GM23338 (cell line): Measurements from ENCODE around the gene SDC1. TPM values are rescaled to one million over a fixed set of nuclear protein-coding genes. Genes with fewer than 3 reads are reported as not detected.

Experiments
- ATAC-seq: fragments of 200-7000 bp; cut with Tn5 transposase; 3 replicates; pipeline ENCODE4 v1.9.1; 2020
- DNase-seq: peaks from one replicate; pipeline ENCODE4 v3.0.0-alpha.2; 2015; ENCODE audit warnings: low spot score
- H2AFZ ChIP-seq: fragments of 200-600 bp; sonication (generic); 2 replicates; pipeline ENCODE4 v1.8.0; 2016; ENCODE audit warnings: antibody characterized with exemption, mild to moderate bottlenecking, moderate library complexity
- H3F3A ChIP-seq: fragments of 200-600 bp; sonication (generic); replicated peaks from 2 replicates; pipeline ENCODE4 v1.8.0; 2017; ENCODE audit warnings: antibody characterized with exemption, mixed run types, low read depth
- H3K27ac ChIP-seq: fragments of 200-600 bp; sonication (generic); 2 replicates; pipeline ENCODE4 v1.6.1; 2016; ENCODE audit warnings: low read depth
- H3K27me3 ChIP-seq: fragments of 200-600 bp; sonication (generic); 2 replicates; pipeline ENCODE4 v1.8.0; 2016; ENCODE audit warnings: mild to moderate bottlenecking, mixed run types, moderate library complexity; ENCODE audit not compliant: insufficient read depth
- H3K36me3 ChIP-seq: fragments of 200-600 bp; sonication (generic); 2 replicates; pipeline ENCODE4 v1.8.0; 2016; ENCODE audit warnings: mild to moderate bottlenecking; ENCODE audit not compliant: insufficient read depth
- H3K4me1 ChIP-seq: fragments of 200-600 bp; sonication (generic); 2 replicates; pipeline ENCODE4 v1.8.0; 2016; ENCODE audit warnings: mild to moderate bottlenecking, moderate library complexity; ENCODE audit not compliant: insufficient read depth
- H3K4me2 ChIP-seq: fragments of 200-600 bp; sonication (generic); 2 replicates; pipeline ENCODE4 v1.7.1; 2017; ENCODE audit warnings: mixed run types
- H3K4me3 ChIP-seq: fragments of 200-600 bp; sonication (generic); 2 replicates; pipeline ENCODE4 v1.6.1; 2016; ENCODE audit warnings: mixed run types
- H3K79me2 ChIP-seq: fragments of 200-600 bp; sonication (generic); replicated peaks from 2 replicates; pipeline ENCODE4 v1.8.0; 2017; ENCODE audit warnings: mild to moderate bottlenecking; ENCODE audit not compliant: insufficient read depth
- H3K9me2 ChIP-seq: fragments of 200-600 bp; sonication (generic); 2 replicates; pipeline ENCODE4 v1.8.0; 2017; ENCODE audit not compliant: insufficient read depth
- H4K20me1 ChIP-seq: fragments of 200-600 bp; sonication (generic); replicated peaks from 2 replicates; pipeline ENCODE4 v1.8.0; 2017; ENCODE audit warnings: mild to moderate bottlenecking; ENCODE audit not compliant: insufficient read depth
- H3K27ac Mint-ChIP-seq: 2 replicates; pipeline ENCODE4 v1.8.0; 2020; ENCODE audit warnings: inconsistent platforms, mild to moderate bottlenecking, moderate library complexity, mixed read lengths
- H3K27me3 Mint-ChIP-seq: 3 replicates; pipeline ENCODE4 v1.8.0; 2022; ENCODE audit warnings: low read depth, mild to moderate bottlenecking, moderate library complexity, mixed read lengths, inconsistent platforms; ENCODE audit not compliant: insufficient read depth, poor library complexity
- H3K36me3 Mint-ChIP-seq: 3 replicates; pipeline ENCODE4 v1.8.0; 2021; ENCODE audit warnings: low read depth, mild to moderate bottlenecking, inconsistent platforms, moderate library complexity, mixed read lengths
- H3K4me1 Mint-ChIP-seq: 3 replicates; pipeline ENCODE4 v1.8.0; 2020; ENCODE audit warnings: mild to moderate bottlenecking, inconsistent platforms, mixed read lengths
- H3K4me3 Mint-ChIP-seq: 3 replicates; pipeline ENCODE4 v1.8.0; 2021; ENCODE audit warnings: moderate library complexity, mild to moderate bottlenecking, inconsistent platforms, mixed read lengths
- H3K9me3 Mint-ChIP-seq: 3 replicates; pipeline ENCODE4 v1.8.0; 2020; ENCODE audit warnings: moderate library complexity, mild to moderate bottlenecking, inconsistent platforms, mixed read lengths
- CREB1 ChIP-seq: fragments of 250-450 bp; sonication (Bioruptor Pico); IDR thresholded peaks from 2 replicates; pipeline ENCODE4 v1.5.0; 2020; ENCODE audit warnings: low read depth, mild to moderate bottlenecking, moderate library complexity
- ETS1 ChIP-seq: IDR thresholded peaks from 2 replicates; pipeline ENCODE4 v1.6.1; 2016; ENCODE audit warnings: antibody characterized with exemption
- EZH2 ChIP-seq: fragments of 200-600 bp; sonication (generic); IDR thresholded peaks from one replicate; pipeline ENCODE4 v1.8.0; 2017; ENCODE audit warnings: antibody characterized with exemption, mild to moderate bottlenecking, low read depth; ENCODE audit not compliant: unreplicated experiment
- NANOG ChIP-seq: IDR thresholded peaks from 2 replicates; pipeline ENCODE4 v1.6.1; 2016; ENCODE audit warnings: antibody characterized with exemption, borderline replicate concordance
- POLR2AphosphoS5 ChIP-seq: IDR thresholded peaks from 2 replicates; pipeline ENCODE4 v1.6.1; 2016; ENCODE audit warnings: antibody characterized with exemption, low read depth
- STAT1 ChIP-seq: IDR thresholded peaks from one replicate; pipeline ENCODE4 v1.6.1; 2016; ENCODE audit warnings: antibody characterized with exemption; ENCODE audit not compliant: unreplicated experiment
- ZNF114 ChIP-seq: fragments of 250-450 bp; sonication (Bioruptor Pico); IDR thresholded peaks from 2 replicates; pipeline ENCODE4 v1.5.0; 2020; ENCODE audit warnings: mild to moderate bottlenecking, moderate library complexity
- polyA plus RNA-seq: library from polyadenylated mRNA; unstranded; fragments of >200 nt; fragmentation: Nextera tagmentation; extraction: Ambion mirVana; gene quantifications from 2 replicates; pipeline ENCODE4 v1.2.1, GENCODE V29; 2016
- total RNA-seq: library from RNA; depleted of rRNA; stranded (reverse); fragments of >200 nt; shearing (Covaris generic); gene quantifications from 2 replicates; pipeline ENCODE4 v1.2.3, GENCODE V29; 2014
- TF ChIP-seq, protein P1 (sequence below), 2 experiments: fragments of 200-600 bp in 1 of 2; sonication (generic) in 1 of 2; conservative IDR thresholded peaks; 2 replicates each; pipeline versions ENCODE4 v1.5.1 to v1.6.1; 2016 to 2017; ENCODE audit warnings: antibody characterized with exemption in 2 of 2, low read depth in 2 of 2, mild to moderate bottlenecking in 2 of 2, moderate library complexity in 1 of 2
- TF ChIP-seq, protein P2 (sequence below): fragments of 250-450 bp; sonication (Bioruptor Pico); IDR thresholded peaks from 2 replicates; pipeline ENCODE4 v1.5.0; 2020; ENCODE audit warnings: mild to moderate bottlenecking, moderate library complexity

SDC1 gene
- total and polyA plus RNA-seq, 2 experiments from 2014 or later = 16.6 to 43.0 TPM

GRCh38 chr2:20168727-20169696 is 55.9 kb downstream of the SDC1 start:
- no peak overlapping the region for H3K4me2 ChIP-seq
- peaks cover 13% of the 10 kb centered on the region for H3K4me1 ChIP-seq
- no peaks in the 10 kb centered on the region for H3K27me3 ChIP-seq
- H3K4me3 Mint-ChIP-seq = no peak overlapping the region
- TF ChIP-seq, protein P1, sequence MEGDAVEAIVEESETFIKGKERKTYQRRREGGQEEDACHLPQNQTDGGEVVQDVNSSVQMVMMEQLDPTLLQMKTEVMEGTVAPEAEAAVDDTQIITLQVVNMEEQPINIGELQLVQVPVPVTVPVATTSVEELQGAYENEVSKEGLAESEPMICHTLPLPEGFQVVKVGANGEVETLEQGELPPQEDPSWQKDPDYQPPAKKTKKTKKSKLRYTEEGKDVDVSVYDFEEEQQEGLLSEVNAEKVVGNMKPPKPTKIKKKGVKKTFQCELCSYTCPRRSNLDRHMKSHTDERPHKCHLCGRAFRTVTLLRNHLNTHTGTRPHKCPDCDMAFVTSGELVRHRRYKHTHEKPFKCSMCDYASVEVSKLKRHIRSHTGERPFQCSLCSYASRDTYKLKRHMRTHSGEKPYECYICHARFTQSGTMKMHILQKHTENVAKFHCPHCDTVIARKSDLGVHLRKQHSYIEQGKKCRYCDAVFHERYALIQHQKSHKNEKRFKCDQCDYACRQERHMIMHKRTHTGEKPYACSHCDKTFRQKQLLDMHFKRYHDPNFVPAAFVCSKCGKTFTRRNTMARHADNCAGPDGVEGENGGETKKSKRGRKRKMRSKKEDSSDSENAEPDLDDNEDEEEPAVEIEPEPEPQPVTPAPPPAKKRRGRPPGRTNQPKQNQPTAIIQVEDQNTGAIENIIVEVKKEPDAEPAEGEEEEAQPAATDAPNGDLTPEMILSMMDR (conservative IDR thresholded peaks at IDR 0.05; ENCODE audit: low read depth in 2 of 2) = 0 out of 4 replicates have a peak, but pooled peaks of 1 of the 2 experiments have one; percentile 13
- no peak for TF ChIP-seq ZNF114 (CRISPR knock-in tag)
- peak; percentile 23 for DNase-seq
- no peak overlapping the region for H3K4me3 ChIP-seq
- H2AFZ ChIP-seq = peak overlapping the region; percentile 88
- no peaks in the 10 kb centered on the region for H3K9me3 Mint-ChIP-seq
- H3K27ac ChIP-seq = no peak overlapping the region
- H3K9me2 ChIP-seq = 0 out of 2 replicates have a peak, but pooled peaks cover 4% of the 10 kb centered on the region
- H4K20me1 ChIP-seq = no peaks in the 10 kb centered on the region
- 0 out of 2 replicates have a peak, but pooled peaks cover 4% of the 10 kb centered on the region for H3F3A ChIP-seq
- H3K4me1 Mint-ChIP-seq = peaks cover 27% of the 10 kb centered on the region
- H3K36me3 Mint-ChIP-seq = no peaks in the 10 kb centered on the region
- no peak overlapping the region for H3K27ac Mint-ChIP-seq
- peaks cover 2% of the 10 kb centered on the region for H3K27me3 Mint-ChIP-seq
- ATAC-seq = peak; percentile 7
- H3K79me2 ChIP-seq = no peaks in the 10 kb centered on the region
- H3K36me3 ChIP-seq = no peaks in the 10 kb centered on the region

GRCh38 chr2:20168048-20168726 is 56.7 kb downstream of the SDC1 start:
- Mint-ChIP-seq H3K9me3 (no peaks in the 10 kb centered on the region), H3K27me3 (peaks cover 3% of the 10 kb centered on the region), H3K27ac (no peak overlapping the region), H3K36me3 (no peaks in the 10 kb centered on the region), H3K4me1 (peaks cover 22% of the 10 kb centered on the region), H3K4me3 (no peak overlapping the region)
- DNase-seq = no peak
- Histone ChIP-seq H3K9me2 (0 out of 2 replicates have a peak, but pooled peaks cover 4% of the 10 kb centered on the region), H3K27ac (no peak overlapping the region), H3K79me2 (no peaks in the 10 kb centered on the region), H3K4me1 (peaks cover 13% of the 10 kb centered on the region), H4K20me1 (no peaks in the 10 kb centered on the region), H2AFZ (no peak overlapping the region), H3K4me3 (no peak overlapping the region), H3K4me2 (no peak overlapping the region), H3K36me3 (no peaks in the 10 kb centered on the region), H3K27me3 (no peaks in the 10 kb centered on the region), H3F3A (0 out of 2 replicates have a peak, but pooled peaks cover 4% of the 10 kb centered on the region)
- no peak for ATAC-seq
- TF ChIP-seq ETS1 (no peak), STAT1 (no peak), POLR2AphosphoS5 (no peak), EZH2 (no peak), NANOG (no peak), CREB1 (CRISPR knock-in tag) (no peak), ZNF114 (CRISPR knock-in tag) (no peak)
- TF ChIP-seq, protein P2, sequence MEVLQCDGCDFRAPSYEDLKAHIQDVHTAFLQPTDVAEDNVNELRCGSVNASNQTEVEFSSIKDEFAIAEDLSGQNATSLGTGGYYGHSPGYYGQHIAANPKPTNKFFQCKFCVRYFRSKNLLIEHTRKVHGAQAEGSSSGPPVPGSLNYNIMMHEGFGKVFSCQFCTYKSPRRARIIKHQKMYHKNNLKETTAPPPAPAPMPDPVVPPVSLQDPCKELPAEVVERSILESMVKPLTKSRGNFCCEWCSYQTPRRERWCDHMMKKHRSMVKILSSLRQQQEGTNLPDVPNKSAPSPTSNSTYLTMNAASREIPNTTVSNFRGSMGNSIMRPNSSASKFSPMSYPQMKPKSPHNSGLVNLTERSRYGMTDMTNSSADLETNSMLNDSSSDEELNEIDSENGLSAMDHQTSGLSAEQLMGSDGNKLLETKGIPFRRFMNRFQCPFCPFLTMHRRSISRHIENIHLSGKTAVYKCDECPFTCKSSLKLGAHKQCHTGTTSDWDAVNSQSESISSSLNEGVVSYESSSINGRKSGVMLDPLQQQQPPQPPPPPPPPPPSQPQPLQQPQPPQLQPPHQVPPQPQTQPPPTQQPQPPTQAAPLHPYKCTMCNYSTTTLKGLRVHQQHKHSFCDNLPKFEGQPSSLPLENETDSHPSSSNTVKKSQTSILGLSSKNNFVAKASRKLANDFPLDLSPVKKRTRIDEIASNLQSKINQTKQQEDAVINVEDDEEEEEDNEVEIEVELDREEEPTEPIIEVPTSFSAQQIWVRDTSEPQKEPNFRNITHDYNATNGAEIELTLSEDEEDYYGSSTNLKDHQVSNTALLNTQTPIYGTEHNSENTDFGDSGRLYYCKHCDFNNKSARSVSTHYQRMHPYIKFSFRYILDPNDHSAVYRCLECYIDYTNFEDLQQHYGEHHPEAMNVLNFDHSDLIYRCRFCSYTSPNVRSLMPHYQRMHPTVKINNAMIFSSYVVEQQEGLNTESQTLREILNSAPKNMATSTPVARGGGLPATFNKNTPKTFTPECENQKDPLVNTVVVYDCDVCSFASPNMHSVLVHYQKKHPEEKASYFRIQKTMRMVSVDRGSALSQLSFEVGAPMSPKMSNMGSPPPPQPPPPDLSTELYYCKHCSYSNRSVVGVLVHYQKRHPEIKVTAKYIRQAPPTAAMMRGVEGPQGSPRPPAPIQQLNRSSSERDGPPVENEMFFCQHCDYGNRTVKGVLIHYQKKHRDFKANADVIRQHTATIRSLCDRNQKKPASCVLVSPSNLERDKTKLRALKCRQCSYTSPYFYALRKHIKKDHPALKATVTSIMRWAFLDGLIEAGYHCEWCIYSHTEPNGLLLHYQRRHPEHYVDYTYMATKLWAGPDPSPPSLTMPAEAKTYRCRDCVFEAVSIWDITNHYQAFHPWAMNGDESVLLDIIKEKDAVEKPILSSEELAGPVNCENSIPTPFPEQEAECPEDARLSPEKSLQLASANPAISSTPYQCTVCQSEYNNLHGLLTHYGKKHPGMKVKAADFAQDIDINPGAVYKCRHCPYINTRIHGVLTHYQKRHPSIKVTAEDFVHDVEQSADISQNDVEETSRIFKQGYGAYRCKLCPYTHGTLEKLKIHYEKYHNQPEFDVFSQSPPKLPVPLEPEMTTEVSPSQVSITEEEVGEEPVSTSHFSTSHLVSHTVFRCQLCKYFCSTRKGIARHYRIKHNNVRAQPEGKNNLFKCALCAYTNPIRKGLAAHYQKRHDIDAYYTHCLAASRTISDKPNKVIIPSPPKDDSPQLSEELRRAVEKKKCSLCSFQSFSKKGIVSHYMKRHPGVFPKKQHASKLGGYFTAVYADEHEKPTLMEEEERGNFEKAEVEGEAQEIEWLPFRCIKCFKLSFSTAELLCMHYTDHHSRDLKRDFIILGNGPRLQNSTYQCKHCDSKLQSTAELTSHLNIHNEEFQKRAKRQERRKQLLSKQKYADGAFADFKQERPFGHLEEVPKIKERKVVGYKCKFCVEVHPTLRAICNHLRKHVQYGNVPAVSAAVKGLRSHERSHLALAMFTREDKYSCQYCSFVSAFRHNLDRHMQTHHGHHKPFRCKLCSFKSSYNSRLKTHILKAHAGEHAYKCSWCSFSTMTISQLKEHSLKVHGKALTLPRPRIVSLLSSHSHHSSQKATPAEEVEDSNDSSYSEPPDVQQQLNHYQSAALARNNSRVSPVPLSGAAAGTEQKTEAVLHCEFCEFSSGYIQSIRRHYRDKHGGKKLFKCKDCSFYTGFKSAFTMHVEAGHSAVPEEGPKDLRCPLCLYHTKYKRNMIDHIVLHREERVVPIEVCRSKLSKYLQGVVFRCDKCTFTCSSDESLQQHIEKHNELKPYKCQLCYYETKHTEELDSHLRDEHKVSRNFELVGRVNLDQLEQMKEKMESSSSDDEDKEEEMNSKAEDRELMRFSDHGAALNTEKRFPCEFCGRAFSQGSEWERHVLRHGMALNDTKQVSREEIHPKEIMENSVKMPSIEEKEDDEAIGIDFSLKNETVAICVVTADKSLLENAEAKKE (CRISPR knock-in tag) = no peak
